GM12874 (cell line): Measurements from ENCODE around the gene TNK2.

Source experiments
- TF ChIP-seq, protein P1 (sequence below): IDR thresholded peaks from 2 replicates; pipeline ENCODE4 v1.5.1; 2011; ENCODE audit warnings: low read depth, mild to moderate bottlenecking, control low read depth, low read length, moderate library complexity; ENCODE audit not compliant: insufficient read depth

The TNK2 gene

DNA sequence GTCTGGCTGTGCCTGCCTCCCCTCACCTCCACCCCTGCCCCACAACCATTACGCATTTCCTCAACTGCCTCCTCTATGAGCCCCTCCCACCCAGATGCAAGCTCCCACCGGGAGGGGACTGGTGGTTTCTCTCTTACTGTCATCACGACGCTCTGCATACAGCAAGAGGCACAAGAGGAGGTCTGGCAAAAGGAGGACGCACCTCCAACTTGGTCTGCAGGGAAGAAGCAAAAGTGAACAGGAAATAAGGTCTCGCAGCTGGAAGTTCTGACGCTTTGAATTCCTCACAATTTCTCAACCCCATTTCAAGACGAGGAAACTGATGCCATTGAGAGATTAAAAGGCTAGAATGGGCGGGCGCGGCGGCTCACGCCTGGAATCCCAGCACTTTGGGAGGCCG is 54.4 kb downstream of the TNK2 start:
- TF ChIP-seq, protein P1, sequence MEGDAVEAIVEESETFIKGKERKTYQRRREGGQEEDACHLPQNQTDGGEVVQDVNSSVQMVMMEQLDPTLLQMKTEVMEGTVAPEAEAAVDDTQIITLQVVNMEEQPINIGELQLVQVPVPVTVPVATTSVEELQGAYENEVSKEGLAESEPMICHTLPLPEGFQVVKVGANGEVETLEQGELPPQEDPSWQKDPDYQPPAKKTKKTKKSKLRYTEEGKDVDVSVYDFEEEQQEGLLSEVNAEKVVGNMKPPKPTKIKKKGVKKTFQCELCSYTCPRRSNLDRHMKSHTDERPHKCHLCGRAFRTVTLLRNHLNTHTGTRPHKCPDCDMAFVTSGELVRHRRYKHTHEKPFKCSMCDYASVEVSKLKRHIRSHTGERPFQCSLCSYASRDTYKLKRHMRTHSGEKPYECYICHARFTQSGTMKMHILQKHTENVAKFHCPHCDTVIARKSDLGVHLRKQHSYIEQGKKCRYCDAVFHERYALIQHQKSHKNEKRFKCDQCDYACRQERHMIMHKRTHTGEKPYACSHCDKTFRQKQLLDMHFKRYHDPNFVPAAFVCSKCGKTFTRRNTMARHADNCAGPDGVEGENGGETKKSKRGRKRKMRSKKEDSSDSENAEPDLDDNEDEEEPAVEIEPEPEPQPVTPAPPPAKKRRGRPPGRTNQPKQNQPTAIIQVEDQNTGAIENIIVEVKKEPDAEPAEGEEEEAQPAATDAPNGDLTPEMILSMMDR = no peak

DNA sequence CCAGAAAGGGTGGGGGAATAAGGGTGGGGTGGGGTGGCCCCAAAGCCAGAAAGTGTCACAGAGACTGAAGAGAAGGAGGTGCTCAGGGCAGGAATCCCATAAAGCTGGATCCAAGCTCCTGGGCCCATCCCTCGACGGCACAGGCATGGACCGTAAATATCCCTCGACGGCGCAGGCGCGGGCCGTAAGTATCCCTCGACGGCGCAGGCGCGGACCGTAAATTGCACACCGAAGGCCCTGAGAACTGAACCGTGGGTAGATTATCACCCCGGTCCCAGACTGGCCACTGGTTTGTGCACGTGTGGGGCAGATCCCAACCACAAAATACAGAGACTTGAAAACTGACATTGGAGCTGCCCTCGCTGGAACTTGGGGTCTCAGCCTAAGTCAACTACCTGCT is 55.3 kb downstream of the TNK2 start:
- TF ChIP-seq, protein P1 = no peak

DNA sequence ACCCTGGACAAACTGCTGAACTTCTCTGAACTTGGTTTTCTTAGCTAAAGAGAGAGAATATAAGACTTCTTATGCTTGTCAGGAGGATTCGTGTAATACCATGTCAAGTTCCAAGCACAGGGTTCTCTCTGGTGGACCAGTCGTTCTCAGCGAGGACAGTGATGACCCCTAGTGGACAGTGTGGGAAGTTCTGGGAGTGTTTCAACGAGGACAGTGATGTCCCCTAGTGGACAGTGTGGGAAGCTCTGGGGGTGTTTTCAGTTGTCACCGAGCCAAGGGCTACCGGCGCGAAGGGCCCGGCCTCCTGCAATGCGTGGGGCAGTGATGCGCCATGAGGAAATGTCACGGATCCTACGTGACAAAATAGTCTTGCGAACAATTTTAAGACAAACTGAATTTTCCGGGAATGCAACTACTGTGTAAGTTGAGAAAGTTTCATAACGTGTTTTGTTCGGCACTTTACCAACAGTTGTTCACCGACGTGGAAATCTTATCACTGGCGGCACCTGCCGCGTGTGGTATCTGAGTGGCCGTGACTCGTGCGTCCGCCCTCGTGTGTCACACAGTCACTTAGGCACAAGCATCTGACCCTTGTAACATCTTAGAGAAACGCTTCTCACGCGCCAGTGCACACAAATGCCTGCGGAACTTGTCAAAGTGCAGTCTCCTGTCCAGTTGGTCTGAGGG is 57.4 kb downstream of the TNK2 start:
- TF ChIP-seq, protein P1 = peak; percentile 100

DNA sequence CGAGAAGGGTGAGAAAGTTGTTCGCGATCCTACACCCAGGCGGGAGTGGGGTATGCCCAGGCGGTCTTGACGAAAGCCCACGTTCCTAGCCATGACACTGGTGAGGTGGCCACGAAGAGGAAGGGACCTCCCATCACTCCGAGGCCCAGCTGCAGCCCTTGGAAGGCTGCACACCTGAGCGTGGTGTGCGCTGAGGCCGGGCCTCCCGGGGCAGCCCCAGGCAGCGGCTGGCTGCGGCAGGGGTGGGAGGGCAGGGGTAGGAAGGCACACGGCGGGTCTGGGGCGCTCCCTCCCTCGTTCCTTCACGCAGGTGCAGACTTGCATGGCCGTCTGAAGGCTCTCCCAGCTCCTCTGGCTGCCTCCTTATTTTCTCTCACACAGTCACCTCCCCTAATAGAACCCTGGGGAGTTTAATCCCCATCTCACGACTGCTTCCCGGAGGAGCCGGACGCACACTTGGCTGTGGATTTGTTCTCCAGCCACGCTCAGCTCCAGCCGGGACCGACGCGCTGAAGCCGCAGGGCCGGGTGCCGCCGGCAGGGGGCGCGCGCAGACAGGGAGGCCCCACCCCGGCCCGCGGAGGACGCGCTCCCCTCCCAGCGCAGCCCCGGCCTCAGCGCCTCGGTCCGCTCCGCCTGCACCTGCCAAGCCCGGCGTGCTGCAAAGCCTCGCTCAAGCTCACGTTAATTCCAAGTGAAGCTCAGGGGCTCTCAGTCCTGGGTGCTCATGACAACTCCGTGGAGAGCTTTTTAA is 58.9 kb downstream of the TNK2 start:
- TF ChIP-seq, protein P1 = peak; percentile 96

DNA sequence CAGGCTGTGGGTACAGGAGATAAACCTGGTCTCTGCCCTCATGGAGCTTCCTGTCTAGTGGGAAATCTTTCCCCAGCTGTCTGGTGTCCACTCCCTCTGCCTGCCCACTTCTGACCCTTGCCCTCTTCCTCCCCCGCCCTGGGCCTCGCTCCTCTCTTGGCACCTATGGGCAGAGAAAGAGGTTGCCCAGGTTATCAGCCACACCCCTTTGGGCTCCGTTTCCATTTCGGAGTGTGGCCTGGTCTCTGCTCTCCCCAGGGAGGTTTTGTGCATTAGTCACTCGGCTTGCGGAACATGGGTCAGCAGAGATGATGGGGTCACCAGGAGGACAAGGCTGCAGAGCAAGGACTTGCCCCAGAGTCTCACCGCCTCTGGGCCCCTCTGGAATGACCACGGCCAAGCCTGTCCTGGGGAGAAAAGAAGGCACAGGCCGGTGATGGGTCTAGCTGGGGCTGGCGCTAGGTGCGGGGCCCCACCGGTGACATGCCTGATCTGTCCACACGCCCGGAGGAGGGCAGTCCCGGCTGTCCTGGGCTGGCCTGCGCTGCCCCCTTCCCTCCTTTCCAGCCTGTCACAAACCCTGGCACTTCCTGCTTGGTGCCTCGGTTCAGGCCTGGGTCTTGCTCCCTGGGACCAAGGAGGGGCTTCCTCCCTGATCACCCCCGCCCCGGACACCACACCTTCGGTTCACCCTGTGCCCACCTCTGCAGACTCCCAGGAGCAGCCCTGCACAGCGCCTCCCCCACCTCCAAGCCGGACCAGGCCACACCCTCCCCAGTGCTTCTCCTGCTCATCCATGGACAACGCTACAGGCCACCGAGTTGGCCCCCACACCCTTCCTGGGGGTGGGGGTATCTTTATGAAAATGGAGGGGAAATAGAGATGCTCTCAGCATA is 61.0 kb downstream of the TNK2 start:
- TF ChIP-seq, protein P1 = no peak

DNA sequence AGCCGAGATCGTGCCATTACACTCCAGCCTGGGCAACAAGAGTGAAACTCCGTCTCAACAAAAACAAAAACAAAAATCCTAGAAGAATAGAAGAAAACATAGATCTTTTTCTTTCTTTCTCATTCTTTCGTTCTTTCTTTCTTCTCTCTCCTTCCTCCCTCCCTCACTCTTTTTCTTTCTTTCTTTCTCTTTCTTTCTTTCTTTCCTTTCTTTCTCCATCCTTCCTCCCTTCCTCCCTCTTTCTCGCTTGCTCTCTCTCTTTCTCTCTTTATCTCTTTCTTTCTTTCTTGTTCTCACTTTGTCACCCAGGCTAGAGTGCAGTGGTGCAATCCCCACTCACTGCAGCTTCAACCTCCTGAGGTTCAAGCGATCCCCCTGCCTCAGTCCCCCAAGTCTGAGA is 62.9 kb downstream of the TNK2 start:
- TF ChIP-seq, protein P1 = no peak

DNA sequence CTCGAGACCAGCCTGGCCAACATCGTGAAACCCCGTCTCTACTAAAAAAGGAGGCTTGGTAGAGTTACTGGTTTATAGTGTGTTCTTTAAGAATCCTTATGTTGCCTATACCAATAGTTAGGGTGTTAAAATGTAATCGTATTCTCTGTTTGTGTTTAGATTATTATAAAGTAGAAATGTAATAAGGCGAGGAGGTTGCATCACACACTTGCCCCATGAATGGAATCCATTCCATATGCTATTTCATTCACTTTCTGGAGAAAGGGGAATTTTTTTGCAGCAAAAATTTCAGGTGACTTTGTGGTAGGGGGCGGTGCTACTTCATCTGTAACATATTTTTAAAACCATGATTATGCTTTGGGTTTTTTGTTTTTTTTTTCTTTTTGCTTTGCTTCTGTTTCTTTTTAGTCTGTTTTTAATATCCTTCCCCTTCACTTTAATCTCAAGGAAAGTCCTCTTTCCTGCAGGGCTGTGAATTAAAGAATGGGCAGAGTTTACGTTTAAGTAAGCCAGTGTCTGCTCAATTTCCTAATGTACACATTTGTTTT is 63.6 kb downstream of the TNK2 start:
- TF ChIP-seq, protein P1 = no peak
